GM23248 (cell line): Measurements from ENCODE around the gene LRRC49. TPM values are rescaled to one million over a fixed set of nuclear protein-coding genes. Genes with fewer than 3 reads are reported as not detected.
A peak's percentile ranks its signal among the peaks of the same experiment; 100 is the strongest.
"Not testable (repeated sequence)": the region's sequence is repeated elsewhere in the genome, so short reads cannot be mapped to it uniquely, and the experiment has no call there.

Experiments
- DNase-seq: peaks from one replicate; pipeline ENCODE4 v3.0.0-alpha.2; 2015
- H2AFZ ChIP-seq: fragments of 200-600 bp; sonication (generic); 2 replicates; pipeline ENCODE4 v1.6.1; 2016; ENCODE audit warnings: antibody characterized with exemption
- H3F3A ChIP-seq: fragments of 200-600 bp; sonication (generic); 2 replicates; pipeline ENCODE4 v1.6.1; 2016; ENCODE audit warnings: mild to moderate bottlenecking, antibody characterized with exemption, mixed run types; ENCODE audit not compliant: insufficient read depth
- H3K27ac ChIP-seq: fragments of 200-600 bp; sonication (generic); 2 replicates; pipeline ENCODE4 v1.5.1; 2016; ENCODE audit warnings: mild to moderate bottlenecking
- H3K27me3 ChIP-seq: fragments of 200-600 bp; sonication (generic); replicated peaks from 2 replicates; pipeline ENCODE4 v1.6.1; 2016; ENCODE audit warnings: mild to moderate bottlenecking; ENCODE audit not compliant: insufficient read depth
- H3K36me3 ChIP-seq: fragments of 200-600 bp; sonication (generic); 2 replicates; pipeline ENCODE4 v1.6.1; 2016; ENCODE audit warnings: low read depth, mild to moderate bottlenecking
- H3K4me1 ChIP-seq: fragments of 200-600 bp; sonication (generic); 2 replicates; pipeline ENCODE4 v1.6.1; 2016; ENCODE audit warnings: mild to moderate bottlenecking; ENCODE audit not compliant: insufficient read depth
- H3K4me2 ChIP-seq: fragments of 200-600 bp; sonication (generic); one replicate; pipeline ENCODE4 v1.6.1; 2016; ENCODE audit warnings: mild to moderate bottlenecking; ENCODE audit not compliant: unreplicated experiment
- H3K4me3 ChIP-seq: fragments of 200-600 bp; sonication (generic); 2 replicates; pipeline ENCODE4 v1.5.1; 2016; ENCODE audit warnings: mild to moderate bottlenecking
- H3K79me2 ChIP-seq: fragments of 200-600 bp; sonication (generic); 2 replicates; pipeline ENCODE4 v1.6.1; 2016; ENCODE audit warnings: mild to moderate bottlenecking; ENCODE audit not compliant: insufficient read depth
- H3K9ac ChIP-seq: fragments of 200-600 bp; sonication (generic); 2 replicates; pipeline ENCODE4 v1.6.1; 2016; ENCODE audit warnings: mild to moderate bottlenecking
- H3K9me2 ChIP-seq: fragments of 200-600 bp; sonication (generic); 2 replicates; pipeline ENCODE4 v1.6.1; 2016; ENCODE audit warnings: mixed run types, mild to moderate bottlenecking, moderate library complexity; ENCODE audit not compliant: insufficient read depth
- H3K9me3 ChIP-seq: fragments of 200-600 bp; sonication (generic); one replicate; pipeline ENCODE4 v1.6.1; 2017; ENCODE audit warnings: low read depth
- H4K20me1 ChIP-seq: fragments of 200-600 bp; sonication (generic); 2 replicates; pipeline ENCODE4 v1.6.0; 2016; ENCODE audit not compliant: insufficient read depth
- EZH2 ChIP-seq: fragments of 200-600 bp; sonication (generic); IDR thresholded peaks from 2 replicates; pipeline ENCODE4 v1.6.1; 2018; ENCODE audit warnings: antibody characterized with exemption, mild to moderate bottlenecking; ENCODE audit not compliant: insufficient read depth, poor library complexity, severe bottlenecking
- EZH2phosphoT487 ChIP-seq: fragments of 200-600 bp; sonication (generic); IDR thresholded peaks from 2 replicates; pipeline ENCODE4 v1.6.1; 2018; ENCODE audit warnings: antibody characterized with exemption, moderate library complexity, mild to moderate bottlenecking, low read depth; ENCODE audit not compliant: insufficient read depth
- WGBS, 2 experiments: methylation state at CpG; one replicate each; pipeline ENCODE4 v1.1.6; 2015 to 2017; ENCODE audit warnings: low lambda C conversion rate in 2 of 2, low coverage in 1 of 2; ENCODE audit errors: missing lambda C conversion rate in 2 of 2; 5-methylcytosine and 5-hydroxymethylcytosine counted together
- in situ Hi-C: fragments of 300-500 bp; cut with MboI; formaldehyde crosslinking; loops from 2 replicates; pipeline ENCODE4 v1.15.0; 2020
- polyA plus RNA-seq: library from polyadenylated mRNA; unstranded; fragments of >200 nt; fragmentation: Nextera tagmentation; extraction: Ambion mirVana; gene quantifications from 2 replicates; pipeline ENCODE4 v1.2.1, GENCODE V29; 2016
- total RNA-seq: library from RNA; depleted of rRNA; stranded (reverse); fragments of >200 nt; shearing (Covaris generic); gene quantifications from 2 replicates; pipeline ENCODE4 v1.2.3, GENCODE V29; 2014

The LRRC49 gene
- total and polyA plus RNA-seq, 2 experiments from 2014 or later: 7.6 to 10.3 TPM

DNA sequence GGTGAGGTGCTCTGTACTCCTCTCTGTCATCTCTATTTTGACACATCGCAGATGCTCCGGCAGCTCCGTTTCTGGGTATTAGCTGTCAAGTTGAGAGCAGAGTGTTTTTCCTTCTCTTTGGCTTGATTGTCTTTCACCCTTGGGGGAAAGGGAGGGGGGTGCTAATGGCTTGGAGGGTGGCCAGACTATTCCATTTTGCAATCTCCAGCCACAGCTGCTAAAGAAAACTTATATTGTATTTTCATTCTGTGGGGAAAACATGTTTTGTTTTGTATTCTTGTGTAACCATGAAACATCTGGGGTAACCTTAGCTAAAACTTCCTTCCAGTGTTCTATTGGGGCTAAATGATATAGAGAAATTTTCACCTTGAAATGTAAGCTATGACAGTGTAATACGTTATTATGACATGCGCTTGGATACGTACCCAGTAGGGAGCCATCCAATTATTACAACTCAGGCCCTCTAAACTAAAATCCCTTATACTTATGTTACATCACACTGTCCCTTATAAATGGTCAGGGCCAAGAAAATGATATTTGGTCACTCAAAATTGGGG lies 24.6 kb upstream of the LRRC49 start:
- Histone ChIP-seq H3K4me3 (no peak overlapping the region), H3K9me2 (no peaks in the 10 kb centered on the region), H3F3A (peaks cover 34% of the 10 kb centered on the region), H3K27ac (peak overlapping the region; percentile 52), H4K20me1 (no peaks in the 10 kb centered on the region), H3K4me2 (peak overlapping the region; percentile 55), H3K4me1 (peaks cover 48% of the 10 kb centered on the region), H3K27me3 (no peaks in the 10 kb centered on the region), H2AFZ (0 out of 2 replicates have a peak overlapping the region, but pooled peaks have one; percentile 40), H3K79me2 (no peaks in the 10 kb centered on the region), H3K9ac (peak overlapping the region; percentile 23; the same call in 1 of the 2 replicates), H3K36me3 (no peaks in the 10 kb centered on the region), H3K9me3 (no peaks in the 10 kb centered on the region)
- TF ChIP-seq EZH2: no peak
- TF ChIP-seq EZH2phosphoT487: no peak
- WGBS, 2 experiments: 51 to 52% methylated on average over 6 of the region's 6 CpGs
- DNase-seq: peak; percentile 47
- in situ Hi-C loops: no loop called here

GRCh38 chr15:70869346-70869745 lies 23.3 kb upstream of the LRRC49 start:
- in situ Hi-C loops: no loop called here
- no peak overlapping the region for H3K4me3 ChIP-seq
- no peak overlapping the region for H3K9ac ChIP-seq
- H3K9me3 ChIP-seq: no peaks in the 10 kb centered on the region
- H3K9me2 ChIP-seq: no peaks in the 10 kb centered on the region
- no peak overlapping the region for H3K4me2 ChIP-seq
- no peaks in the 10 kb centered on the region for H3K79me2 ChIP-seq
- DNase-seq: no peak
- H3K4me1 ChIP-seq: peaks cover 34% of the 10 kb centered on the region
- TF ChIP-seq EZH2phosphoT487: no peak
- 81% methylated on average over 3 of the region's 3 CpGs for WGBS, 2 experiments
- H3K27me3 ChIP-seq: no peaks in the 10 kb centered on the region
- H4K20me1 ChIP-seq: no peaks in the 10 kb centered on the region
- no peak overlapping the region for H2AFZ ChIP-seq
- H3F3A ChIP-seq: peaks cover 23% of the 10 kb centered on the region
- H3K36me3 ChIP-seq: no peaks in the 10 kb centered on the region
- H3K27ac ChIP-seq: no peak overlapping the region

DNA sequence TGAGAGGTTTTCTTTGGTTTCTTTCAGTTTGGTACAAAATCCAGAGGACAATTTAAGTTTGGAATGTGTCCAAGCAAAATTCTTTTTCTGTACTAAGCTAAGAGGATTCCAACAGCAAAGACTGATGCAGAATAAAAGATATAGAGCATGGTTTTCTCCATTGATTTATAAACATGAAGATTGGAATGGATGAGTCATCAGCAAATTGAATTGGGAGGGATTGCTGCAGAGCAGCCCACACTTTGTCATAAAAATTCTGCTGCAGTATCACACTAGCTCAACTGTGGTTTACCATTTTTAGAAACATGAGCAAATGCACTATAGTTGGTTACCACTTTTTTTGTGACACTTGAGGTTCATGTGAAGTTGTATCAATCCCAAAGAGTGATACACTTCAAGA lies 22.6 kb upstream of the LRRC49 start:
- no peak overlapping the region for H3K4me3 ChIP-seq
- H3K9me2 ChIP-seq: no peaks in the 10 kb centered on the region
- H3K4me1 ChIP-seq: peaks cover 37% of the 10 kb centered on the region
- no peaks in the 10 kb centered on the region for H3K9me3 ChIP-seq
- no peaks in the 10 kb centered on the region for H3K79me2 ChIP-seq
- H4K20me1 ChIP-seq: no peaks in the 10 kb centered on the region
- H2AFZ ChIP-seq: no peak overlapping the region
- H3K9ac ChIP-seq: no peak overlapping the region
- peaks cover 25% of the 10 kb centered on the region for H3F3A ChIP-seq
- DNase-seq: peak; percentile 80
- no peaks in the 10 kb centered on the region for H3K27me3 ChIP-seq
- no peaks in the 10 kb centered on the region for H3K36me3 ChIP-seq
- H3K27ac ChIP-seq: 0 out of 2 replicates have a peak overlapping the region, but pooled peaks have one; percentile 11
- H3K4me2 ChIP-seq: peak overlapping the region; percentile 36
- TF ChIP-seq EZH2phosphoT487 (no peak), EZH2 (no peak)
- in situ Hi-C loops: no loop called here

- H3K27me3 ChIP-seq, H4K20me1 ChIP-seq, H3K4me2 ChIP-seq, H3K9me2 ChIP-seq, H3K4me3 ChIP-seq, H2AFZ ChIP-seq, DNase-seq, H3K9me3 ChIP-seq, H3K36me3 ChIP-seq, H3K79me2 ChIP-seq, in situ Hi-C loops, H3K9ac ChIP-seq, H3K27ac ChIP-seq: not testable (repeated sequence)
- Histone ChIP-seq H3F3A (peaks cover 25% of the 10 kb centered on the region), H3K4me1 (peaks cover 37% of the 10 kb centered on the region)
- WGBS, 2 experiments: 84 to 93% methylated on average over 10 to 34 of the region's 34 CpGs
Measured at GRCh38 chr15:70871490-70871889, 21.1 kb upstream of the LRRC49 start.
